Measurements from ENCODE around the gene ADAMTS2. TPM values are rescaled to one million over a fixed set of nuclear protein-coding genes. Genes with fewer than 3 reads are reported as not detected.

ADAMTS2 gene
- total and polyA plus RNA-seq, 2 experiments from 2014 or later = 1.6 to 8.1 TPM

DNA sequence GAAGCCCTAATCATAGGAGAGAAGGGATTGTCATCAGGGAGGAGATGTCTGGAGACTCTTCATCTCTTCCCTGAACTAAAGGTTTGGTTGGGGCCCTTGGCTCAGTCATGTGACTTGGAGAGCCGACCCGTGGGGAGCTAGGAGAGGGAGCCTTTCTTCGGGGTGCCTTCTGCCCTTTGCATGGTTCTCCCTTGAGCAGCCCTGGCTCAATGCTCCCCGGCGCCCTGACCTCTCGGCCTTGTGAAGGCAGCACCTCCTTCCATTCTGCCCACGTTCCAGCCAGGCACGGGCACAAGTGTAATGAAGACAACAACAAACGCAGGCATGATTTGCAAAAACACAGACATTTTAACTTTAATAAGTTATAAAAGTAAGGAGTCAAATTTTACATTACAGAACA is 234.7 kb downstream of the ADAMTS2 start:
- DNase-seq (ENCODE audit: low spot score) = no peak
- H3K4me1 ChIP-seq (ENCODE audit: insufficient read depth) = no peaks in the 10 kb centered on the region
- no peak for ATAC-seq

More for the DNA sequence above, 234.7 kb downstream of the ADAMTS2 start:
- H3K4me1 Mint-ChIP-seq = no peaks in the 10 kb centered on the region
- H3K79me2 ChIP-seq (replicated peaks; ENCODE audit: insufficient read depth) = no peaks in the 10 kb centered on the region
- no peaks in the 10 kb centered on the region for H3K27me3 ChIP-seq (ENCODE audit: insufficient read depth)
- H3K36me3 ChIP-seq (ENCODE audit: insufficient read depth) = no peaks in the 10 kb centered on the region
- no peak overlapping the region for H2AFZ ChIP-seq
- no peak overlapping the region for H3K4me2 ChIP-seq
- TF ChIP-seq, protein P1, sequence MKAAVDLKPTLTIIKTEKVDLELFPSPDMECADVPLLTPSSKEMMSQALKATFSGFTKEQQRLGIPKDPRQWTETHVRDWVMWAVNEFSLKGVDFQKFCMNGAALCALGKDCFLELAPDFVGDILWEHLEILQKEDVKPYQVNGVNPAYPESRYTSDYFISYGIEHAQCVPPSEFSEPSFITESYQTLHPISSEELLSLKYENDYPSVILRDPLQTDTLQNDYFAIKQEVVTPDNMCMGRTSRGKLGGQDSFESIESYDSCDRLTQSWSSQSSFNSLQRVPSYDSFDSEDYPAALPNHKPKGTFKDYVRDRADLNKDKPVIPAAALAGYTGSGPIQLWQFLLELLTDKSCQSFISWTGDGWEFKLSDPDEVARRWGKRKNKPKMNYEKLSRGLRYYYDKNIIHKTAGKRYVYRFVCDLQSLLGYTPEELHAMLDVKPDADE (IDR thresholded peaks at IDR 0.05) = no peak
- TF ChIP-seq, protein P2, sequence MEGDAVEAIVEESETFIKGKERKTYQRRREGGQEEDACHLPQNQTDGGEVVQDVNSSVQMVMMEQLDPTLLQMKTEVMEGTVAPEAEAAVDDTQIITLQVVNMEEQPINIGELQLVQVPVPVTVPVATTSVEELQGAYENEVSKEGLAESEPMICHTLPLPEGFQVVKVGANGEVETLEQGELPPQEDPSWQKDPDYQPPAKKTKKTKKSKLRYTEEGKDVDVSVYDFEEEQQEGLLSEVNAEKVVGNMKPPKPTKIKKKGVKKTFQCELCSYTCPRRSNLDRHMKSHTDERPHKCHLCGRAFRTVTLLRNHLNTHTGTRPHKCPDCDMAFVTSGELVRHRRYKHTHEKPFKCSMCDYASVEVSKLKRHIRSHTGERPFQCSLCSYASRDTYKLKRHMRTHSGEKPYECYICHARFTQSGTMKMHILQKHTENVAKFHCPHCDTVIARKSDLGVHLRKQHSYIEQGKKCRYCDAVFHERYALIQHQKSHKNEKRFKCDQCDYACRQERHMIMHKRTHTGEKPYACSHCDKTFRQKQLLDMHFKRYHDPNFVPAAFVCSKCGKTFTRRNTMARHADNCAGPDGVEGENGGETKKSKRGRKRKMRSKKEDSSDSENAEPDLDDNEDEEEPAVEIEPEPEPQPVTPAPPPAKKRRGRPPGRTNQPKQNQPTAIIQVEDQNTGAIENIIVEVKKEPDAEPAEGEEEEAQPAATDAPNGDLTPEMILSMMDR (conservative IDR thresholded peaks at IDR 0.05; ENCODE audit: low read depth in 2 of 2) = no peak
- TF ChIP-seq CREB1 (CRISPR knock-in tag; IDR thresholded peaks at IDR 0.05; ENCODE audit: low read depth) (no peak), POLR2AphosphoS5 (IDR thresholded peaks at IDR 0.05; ENCODE audit: low read depth) (no peak), ZNF331 (CRISPR knock-in tag; IDR thresholded peaks at IDR 0.05; ENCODE audit: low read depth) (no peak), STAT1 (IDR thresholded peaks at IDR 0.05; ENCODE audit: unreplicated experiment) (no peak), EZH2phosphoT487 (IDR thresholded peaks at IDR 0.05; ENCODE audit: unreplicated experiment) (no peak), EZH2 (IDR thresholded peaks at IDR 0.05; ENCODE audit: low read depth, unreplicated experiment) (no peak), ZNF114 (CRISPR knock-in tag; IDR thresholded peaks at IDR 0.05) (no peak), NANOG (IDR thresholded peaks at IDR 0.05; ENCODE audit: borderline replicate concordance) (no peak), JUNB (IDR thresholded peaks at IDR 0.05; ENCODE audit: unreplicated experiment) (no peak)
- TF ChIP-seq, protein P3, sequence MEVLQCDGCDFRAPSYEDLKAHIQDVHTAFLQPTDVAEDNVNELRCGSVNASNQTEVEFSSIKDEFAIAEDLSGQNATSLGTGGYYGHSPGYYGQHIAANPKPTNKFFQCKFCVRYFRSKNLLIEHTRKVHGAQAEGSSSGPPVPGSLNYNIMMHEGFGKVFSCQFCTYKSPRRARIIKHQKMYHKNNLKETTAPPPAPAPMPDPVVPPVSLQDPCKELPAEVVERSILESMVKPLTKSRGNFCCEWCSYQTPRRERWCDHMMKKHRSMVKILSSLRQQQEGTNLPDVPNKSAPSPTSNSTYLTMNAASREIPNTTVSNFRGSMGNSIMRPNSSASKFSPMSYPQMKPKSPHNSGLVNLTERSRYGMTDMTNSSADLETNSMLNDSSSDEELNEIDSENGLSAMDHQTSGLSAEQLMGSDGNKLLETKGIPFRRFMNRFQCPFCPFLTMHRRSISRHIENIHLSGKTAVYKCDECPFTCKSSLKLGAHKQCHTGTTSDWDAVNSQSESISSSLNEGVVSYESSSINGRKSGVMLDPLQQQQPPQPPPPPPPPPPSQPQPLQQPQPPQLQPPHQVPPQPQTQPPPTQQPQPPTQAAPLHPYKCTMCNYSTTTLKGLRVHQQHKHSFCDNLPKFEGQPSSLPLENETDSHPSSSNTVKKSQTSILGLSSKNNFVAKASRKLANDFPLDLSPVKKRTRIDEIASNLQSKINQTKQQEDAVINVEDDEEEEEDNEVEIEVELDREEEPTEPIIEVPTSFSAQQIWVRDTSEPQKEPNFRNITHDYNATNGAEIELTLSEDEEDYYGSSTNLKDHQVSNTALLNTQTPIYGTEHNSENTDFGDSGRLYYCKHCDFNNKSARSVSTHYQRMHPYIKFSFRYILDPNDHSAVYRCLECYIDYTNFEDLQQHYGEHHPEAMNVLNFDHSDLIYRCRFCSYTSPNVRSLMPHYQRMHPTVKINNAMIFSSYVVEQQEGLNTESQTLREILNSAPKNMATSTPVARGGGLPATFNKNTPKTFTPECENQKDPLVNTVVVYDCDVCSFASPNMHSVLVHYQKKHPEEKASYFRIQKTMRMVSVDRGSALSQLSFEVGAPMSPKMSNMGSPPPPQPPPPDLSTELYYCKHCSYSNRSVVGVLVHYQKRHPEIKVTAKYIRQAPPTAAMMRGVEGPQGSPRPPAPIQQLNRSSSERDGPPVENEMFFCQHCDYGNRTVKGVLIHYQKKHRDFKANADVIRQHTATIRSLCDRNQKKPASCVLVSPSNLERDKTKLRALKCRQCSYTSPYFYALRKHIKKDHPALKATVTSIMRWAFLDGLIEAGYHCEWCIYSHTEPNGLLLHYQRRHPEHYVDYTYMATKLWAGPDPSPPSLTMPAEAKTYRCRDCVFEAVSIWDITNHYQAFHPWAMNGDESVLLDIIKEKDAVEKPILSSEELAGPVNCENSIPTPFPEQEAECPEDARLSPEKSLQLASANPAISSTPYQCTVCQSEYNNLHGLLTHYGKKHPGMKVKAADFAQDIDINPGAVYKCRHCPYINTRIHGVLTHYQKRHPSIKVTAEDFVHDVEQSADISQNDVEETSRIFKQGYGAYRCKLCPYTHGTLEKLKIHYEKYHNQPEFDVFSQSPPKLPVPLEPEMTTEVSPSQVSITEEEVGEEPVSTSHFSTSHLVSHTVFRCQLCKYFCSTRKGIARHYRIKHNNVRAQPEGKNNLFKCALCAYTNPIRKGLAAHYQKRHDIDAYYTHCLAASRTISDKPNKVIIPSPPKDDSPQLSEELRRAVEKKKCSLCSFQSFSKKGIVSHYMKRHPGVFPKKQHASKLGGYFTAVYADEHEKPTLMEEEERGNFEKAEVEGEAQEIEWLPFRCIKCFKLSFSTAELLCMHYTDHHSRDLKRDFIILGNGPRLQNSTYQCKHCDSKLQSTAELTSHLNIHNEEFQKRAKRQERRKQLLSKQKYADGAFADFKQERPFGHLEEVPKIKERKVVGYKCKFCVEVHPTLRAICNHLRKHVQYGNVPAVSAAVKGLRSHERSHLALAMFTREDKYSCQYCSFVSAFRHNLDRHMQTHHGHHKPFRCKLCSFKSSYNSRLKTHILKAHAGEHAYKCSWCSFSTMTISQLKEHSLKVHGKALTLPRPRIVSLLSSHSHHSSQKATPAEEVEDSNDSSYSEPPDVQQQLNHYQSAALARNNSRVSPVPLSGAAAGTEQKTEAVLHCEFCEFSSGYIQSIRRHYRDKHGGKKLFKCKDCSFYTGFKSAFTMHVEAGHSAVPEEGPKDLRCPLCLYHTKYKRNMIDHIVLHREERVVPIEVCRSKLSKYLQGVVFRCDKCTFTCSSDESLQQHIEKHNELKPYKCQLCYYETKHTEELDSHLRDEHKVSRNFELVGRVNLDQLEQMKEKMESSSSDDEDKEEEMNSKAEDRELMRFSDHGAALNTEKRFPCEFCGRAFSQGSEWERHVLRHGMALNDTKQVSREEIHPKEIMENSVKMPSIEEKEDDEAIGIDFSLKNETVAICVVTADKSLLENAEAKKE (CRISPR knock-in tag; IDR thresholded peaks at IDR 0.05) = no peak
- TF ChIP-seq, protein P4, sequence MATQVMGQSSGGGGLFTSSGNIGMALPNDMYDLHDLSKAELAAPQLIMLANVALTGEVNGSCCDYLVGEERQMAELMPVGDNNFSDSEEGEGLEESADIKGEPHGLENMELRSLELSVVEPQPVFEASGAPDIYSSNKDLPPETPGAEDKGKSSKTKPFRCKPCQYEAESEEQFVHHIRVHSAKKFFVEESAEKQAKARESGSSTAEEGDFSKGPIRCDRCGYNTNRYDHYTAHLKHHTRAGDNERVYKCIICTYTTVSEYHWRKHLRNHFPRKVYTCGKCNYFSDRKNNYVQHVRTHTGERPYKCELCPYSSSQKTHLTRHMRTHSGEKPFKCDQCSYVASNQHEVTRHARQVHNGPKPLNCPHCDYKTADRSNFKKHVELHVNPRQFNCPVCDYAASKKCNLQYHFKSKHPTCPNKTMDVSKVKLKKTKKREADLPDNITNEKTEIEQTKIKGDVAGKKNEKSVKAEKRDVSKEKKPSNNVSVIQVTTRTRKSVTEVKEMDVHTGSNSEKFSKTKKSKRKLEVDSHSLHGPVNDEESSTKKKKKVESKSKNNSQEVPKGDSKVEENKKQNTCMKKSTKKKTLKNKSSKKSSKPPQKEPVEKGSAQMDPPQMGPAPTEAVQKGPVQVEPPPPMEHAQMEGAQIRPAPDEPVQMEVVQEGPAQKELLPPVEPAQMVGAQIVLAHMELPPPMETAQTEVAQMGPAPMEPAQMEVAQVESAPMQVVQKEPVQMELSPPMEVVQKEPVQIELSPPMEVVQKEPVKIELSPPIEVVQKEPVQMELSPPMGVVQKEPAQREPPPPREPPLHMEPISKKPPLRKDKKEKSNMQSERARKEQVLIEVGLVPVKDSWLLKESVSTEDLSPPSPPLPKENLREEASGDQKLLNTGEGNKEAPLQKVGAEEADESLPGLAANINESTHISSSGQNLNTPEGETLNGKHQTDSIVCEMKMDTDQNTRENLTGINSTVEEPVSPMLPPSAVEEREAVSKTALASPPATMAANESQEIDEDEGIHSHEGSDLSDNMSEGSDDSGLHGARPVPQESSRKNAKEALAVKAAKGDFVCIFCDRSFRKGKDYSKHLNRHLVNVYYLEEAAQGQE (IDR thresholded peaks at IDR 0.05; ENCODE audit: unreplicated experiment) = no peak
- H3F3A ChIP-seq (replicated peaks; ENCODE audit: low read depth) = no peaks in the 10 kb centered on the region
- peaks cover 3% of the 10 kb centered on the region for H3K27me3 Mint-ChIP-seq (ENCODE audit: insufficient read depth, low read depth, poor library complexity)
- H4K20me1 ChIP-seq (replicated peaks; ENCODE audit: insufficient read depth) = no peaks in the 10 kb centered on the region
- H3K9me3 Mint-ChIP-seq = peaks cover 84% of the 10 kb centered on the region
- H3K27ac ChIP-seq (ENCODE audit: low read depth) = no peak overlapping the region
- no peak overlapping the region for H3K4me3 ChIP-seq
- H3K9me2 ChIP-seq (ENCODE audit: insufficient read depth) = no peaks in the 10 kb centered on the region
- no peak overlapping the region for H3K27ac Mint-ChIP-seq
- H3K4me3 Mint-ChIP-seq = no peak overlapping the region
- H3K36me3 Mint-ChIP-seq (ENCODE audit: low read depth) = peaks cover 37% of the 10 kb centered on the region

Measured in GM23338 (cell line).